Daoy (cell line): ENCODE data around the gene ALKBH2. TPM values are rescaled to one million over a fixed set of nuclear protein-coding genes. Genes with fewer than 3 reads are reported as not detected.

ENCODE experiments used
- total RNA-seq: library from RNA; depleted of rRNA; stranded (reverse); fragments of >200 nt; shearing (Covaris generic); gene quantifications from 2 replicates; pipeline ENCODE4 v1.2.3, GENCODE V29; 2014; rRNA removed

The ALKBH2 gene
- total RNA-seq, 1 experiment from 2014 or later = 43.5 TPM

Other genes starting within 250 kb of the ALKBH2 start
- 3.9 and 5.7 TPM in 2 replicates for gene SSH1, start 235.9 kb downstream of the ALKBH2 start, total RNA-seq
- gene DAO, start 213.4 kb downstream of the ALKBH2 start, total RNA-seq = not detected in 2 replicates
- not detected in 2 replicates for gene SVOP, start 72.4 kb downstream of the ALKBH2 start, total RNA-seq
- 6.3 and 13.9 TPM in 2 replicates for gene USP30, start 40.9 kb downstream of the ALKBH2 start, total RNA-seq
- gene UNG, start 4.1 kb upstream of the ALKBH2 start, total RNA-seq = 48.4 and 97.2 TPM in 2 replicates
- gene ACACB, start 23.1 kb upstream of the ALKBH2 start, total RNA-seq = 2.3 and 5.1 TPM in 2 replicates
- 0.06 and 0.12 TPM in 2 replicates for gene FOXN4, start 215.8 kb upstream of the ALKBH2 start, total RNA-seq